Gastroesophageal sphincter (tissue), 3 donors: Measurements from ENCODE around the gene TM9SF3.

Source experiments
- CTCF ChIP-seq, 4 experiments: fragments of 200-600 bp in 2 of 4; fragments of 450-650 bp in 2 of 4; sonication (generic) in 1 of 4; IDR thresholded peaks; one replicate each; pipeline ENCODE4 v1.5.1; 2017 to 2019; ENCODE audit warnings: antibody characterized with exemption in 4 of 4, mild to moderate bottlenecking in 2 of 4, moderate library complexity in 2 of 4
- EP300 ChIP-seq: sonication (generic); formaldehyde crosslinking; IDR thresholded peaks from one replicate; pipeline ENCODE4 v1.6.1; 2017; ENCODE audit warnings: antibody characterized with exemption, mild to moderate bottlenecking
- POLR2A ChIP-seq, 2 donors: fragments of 450-650 bp; IDR thresholded peaks; one replicate each; pipeline ENCODE4 v1.6.1; 2017; ENCODE audit warnings: antibody characterized with exemption in 2 of 2, mild to moderate bottlenecking in 2 of 2, moderate library complexity in 1 of 2

GRCh38 chr10:96560489-96560888, 26.3 kb downstream of the TM9SF3 start:
- TF ChIP-seq EP300 (no peak), POLR2A (IDR thresholded peaks at IDR 0.05) (no peak), CTCF (IDR thresholded peaks at IDR 0.05) (no peak)
